GM12874 (cell line): ENCODE data around the gene PLA2G2F.

Experiments used
- TF ChIP-seq, protein P1 (sequence below): IDR thresholded peaks from 2 replicates; pipeline ENCODE4 v1.5.1; 2011; ENCODE audit warnings: low read depth, mild to moderate bottlenecking, control low read depth, low read length, moderate library complexity; ENCODE audit not compliant: insufficient read depth

Gene PLA2G2F

DNA sequence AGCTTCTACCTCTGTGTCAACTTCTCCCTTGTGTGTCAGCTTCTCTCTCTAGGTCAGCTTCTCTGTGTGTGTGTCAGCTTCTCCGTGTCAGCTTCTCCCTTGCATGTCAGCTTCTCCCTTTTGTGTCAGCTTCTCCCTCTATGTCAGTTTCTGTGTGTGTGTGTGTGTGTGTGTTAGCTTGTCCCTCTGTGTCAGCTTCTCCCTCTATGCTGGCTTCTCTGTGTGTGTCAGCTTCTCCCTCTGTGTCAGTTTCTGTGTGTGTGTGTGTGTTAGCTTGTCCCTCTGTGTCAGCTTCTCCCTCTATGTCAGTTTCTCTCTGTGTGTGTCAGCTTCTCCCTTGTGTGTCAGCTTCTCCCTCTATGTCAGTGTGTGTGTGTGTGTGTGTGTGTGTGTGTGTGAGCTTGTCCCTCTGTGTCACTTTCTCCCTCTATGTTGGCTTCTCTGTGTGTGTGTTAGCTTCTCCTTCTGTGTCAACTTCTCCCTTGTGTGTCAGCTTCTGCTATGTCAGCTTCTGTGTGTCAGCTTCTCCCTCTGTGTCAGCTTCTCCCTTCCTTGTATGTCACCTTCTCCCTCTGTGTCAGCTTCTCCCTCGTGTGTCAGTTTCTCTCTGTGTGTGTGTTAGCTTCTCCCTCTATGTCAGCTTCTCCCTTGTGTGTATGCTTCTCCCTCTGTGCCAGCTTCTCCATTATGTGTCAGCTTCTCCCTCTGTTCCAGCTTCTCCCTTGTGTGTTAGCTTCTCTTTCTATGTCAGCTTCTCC, 40.4 kb downstream of the PLA2G2F start:
- TF ChIP-seq, protein P1, sequence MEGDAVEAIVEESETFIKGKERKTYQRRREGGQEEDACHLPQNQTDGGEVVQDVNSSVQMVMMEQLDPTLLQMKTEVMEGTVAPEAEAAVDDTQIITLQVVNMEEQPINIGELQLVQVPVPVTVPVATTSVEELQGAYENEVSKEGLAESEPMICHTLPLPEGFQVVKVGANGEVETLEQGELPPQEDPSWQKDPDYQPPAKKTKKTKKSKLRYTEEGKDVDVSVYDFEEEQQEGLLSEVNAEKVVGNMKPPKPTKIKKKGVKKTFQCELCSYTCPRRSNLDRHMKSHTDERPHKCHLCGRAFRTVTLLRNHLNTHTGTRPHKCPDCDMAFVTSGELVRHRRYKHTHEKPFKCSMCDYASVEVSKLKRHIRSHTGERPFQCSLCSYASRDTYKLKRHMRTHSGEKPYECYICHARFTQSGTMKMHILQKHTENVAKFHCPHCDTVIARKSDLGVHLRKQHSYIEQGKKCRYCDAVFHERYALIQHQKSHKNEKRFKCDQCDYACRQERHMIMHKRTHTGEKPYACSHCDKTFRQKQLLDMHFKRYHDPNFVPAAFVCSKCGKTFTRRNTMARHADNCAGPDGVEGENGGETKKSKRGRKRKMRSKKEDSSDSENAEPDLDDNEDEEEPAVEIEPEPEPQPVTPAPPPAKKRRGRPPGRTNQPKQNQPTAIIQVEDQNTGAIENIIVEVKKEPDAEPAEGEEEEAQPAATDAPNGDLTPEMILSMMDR, result no peak

DNA sequence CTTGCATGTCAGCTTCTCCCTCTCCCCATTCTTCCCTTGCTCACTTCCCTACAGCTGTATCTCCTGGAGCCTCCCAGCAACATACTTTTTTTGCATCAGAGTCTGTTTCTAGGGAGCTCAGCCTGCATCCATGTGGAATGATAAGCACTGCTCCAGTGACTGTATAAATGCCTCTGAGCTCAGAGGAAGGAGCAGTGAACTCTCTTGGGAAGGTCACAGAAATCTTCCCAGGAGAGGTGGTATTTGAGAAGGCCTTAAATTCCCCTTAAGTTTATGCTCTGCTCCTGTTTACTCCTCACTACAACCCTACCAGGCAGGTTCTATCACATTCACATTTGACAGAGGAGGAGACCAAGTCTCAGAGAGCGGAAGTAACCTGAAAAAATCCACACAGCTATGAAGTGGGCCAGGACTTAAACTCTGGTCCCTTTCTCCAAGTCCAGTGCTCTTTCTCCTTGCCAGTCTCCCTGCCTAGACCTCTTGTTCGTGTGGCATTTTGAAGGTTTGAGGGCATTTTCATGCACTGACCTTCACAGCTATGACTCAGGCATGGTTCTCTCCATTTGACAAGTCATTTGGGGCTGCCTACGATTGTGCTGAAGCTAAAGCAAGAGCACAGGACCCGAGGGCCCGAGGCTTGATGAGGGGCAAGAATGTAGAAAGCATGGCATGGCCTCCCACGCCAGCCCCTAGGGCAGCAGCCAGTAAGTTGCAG, 41.2 kb downstream of the PLA2G2F start:
- TF ChIP-seq, protein P1, result no peak

DNA sequence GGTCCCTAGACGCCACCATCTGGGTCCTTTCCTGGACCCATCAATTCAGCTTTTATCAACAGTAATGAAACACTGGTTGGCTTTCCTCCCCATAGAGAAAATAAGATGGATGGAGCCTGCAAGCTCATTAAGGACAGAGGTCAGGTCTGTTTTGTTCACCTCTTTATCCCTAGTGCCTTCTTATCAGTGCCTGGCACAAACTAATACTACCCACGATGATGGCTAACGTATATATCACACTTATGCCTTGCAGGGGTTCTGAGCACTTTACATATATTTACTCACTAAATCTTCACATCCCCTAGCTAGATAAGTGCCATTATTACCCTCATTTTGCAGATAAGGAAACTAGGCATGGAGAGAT, 41.7 kb downstream of the PLA2G2F start:
- TF ChIP-seq, protein P1, result no peak

DNA sequence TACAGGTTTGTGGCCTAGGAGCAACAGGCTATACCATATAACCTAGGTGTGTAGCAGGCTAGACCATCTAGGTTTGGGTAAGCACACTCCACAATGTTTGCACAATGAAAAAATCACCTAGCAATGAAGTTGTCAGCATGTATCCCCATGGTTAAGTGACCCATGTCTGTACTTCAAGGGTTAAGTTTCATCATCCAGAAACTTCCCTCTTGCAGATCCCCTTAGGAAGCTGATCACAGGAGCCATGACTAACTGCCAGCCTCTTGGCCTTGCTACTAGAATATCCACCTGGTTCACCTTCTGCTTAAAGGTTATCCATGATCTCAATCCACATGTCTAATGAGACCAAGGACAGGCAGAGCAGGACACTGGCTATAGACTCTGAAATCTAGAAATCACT, 43.3 kb downstream of the PLA2G2F start:
- TF ChIP-seq, protein P1, result no peak

DNA sequence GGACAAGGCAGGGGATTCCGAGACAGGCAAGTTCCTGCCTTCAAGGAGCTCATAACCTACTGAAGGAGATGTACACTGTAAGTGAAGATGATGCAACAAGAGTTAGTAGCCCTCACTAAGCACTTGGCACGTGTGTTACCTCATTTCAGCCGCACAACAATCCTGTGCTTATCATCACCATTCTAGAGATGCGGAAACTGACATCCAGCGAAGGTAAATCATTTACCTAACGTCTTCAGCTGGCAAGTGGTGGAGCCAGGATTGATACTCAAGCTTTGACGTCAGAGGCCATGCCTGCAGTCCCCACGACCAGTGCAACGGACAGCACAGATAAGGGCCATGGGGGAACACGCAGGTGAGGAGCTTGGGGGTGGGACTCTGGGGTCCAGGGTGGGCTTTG, 43.9 kb downstream of the PLA2G2F start:
- TF ChIP-seq, protein P1, result no peak

DNA sequence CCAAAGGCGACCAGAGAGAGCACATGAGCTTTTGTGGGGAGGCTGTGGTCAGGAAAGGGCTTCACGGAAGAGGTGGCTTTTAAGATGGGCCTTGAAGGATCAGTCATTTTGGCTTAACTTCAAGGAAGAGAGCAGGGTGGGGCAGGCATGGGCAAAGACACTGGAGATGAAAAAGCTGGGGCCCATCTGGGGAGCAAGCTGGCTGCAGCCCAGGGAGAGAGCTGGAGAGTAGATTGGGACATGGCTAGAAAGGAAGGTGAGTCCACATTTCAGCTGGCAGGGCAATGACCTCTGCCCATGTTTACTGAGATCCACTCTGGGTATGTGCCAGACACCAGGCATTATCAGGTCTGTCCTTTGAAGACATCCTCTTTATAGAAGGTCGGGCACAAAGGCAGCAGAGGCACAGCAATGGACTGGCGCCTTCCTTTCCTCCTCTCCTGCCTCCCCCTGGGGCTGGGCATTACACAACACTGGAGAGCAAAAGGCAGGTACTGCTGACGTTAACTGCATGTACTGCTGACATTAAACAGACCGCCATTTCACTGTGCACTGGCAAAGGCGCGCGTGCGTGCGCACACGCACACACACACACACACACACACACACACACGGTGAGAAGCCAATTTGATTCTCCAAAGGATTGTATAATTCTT, 44.6 kb downstream of the PLA2G2F start:
- TF ChIP-seq, protein P1, result no peak

DNA sequence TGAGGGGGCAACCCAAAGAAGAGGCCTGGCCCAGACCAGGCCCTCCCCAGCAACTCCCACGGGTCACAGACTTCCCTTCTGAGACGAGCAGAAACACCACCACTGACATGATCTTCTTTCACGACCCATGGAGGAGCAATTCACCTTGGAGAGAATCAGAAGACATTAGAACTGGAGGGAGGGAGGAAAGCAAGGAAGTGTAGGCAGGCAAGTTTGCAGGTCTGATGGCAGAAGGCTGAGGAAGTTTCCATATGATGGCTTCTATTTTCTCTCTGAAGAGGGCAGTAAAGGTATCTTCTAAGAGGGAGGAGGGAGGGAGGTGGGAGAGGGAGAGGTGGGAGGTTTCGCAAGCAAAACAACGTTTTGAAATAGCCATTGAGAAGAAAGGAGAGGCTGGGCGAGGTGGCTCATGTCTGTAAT, 45.4 kb downstream of the PLA2G2F start:
- TF ChIP-seq, protein P1, result no peak
